Activated naive CD4-positive, alpha-beta T cell treated with Interleukin-2 at 50 U/mL for 16 hours (primary cell): ENCODE data around the gene KCNJ6.

Experiments used
- DNase-seq: peaks from one replicate; pipeline ENCODE4 v3.0.0-alpha.2; 2020

Gene KCNJ6

DNA sequence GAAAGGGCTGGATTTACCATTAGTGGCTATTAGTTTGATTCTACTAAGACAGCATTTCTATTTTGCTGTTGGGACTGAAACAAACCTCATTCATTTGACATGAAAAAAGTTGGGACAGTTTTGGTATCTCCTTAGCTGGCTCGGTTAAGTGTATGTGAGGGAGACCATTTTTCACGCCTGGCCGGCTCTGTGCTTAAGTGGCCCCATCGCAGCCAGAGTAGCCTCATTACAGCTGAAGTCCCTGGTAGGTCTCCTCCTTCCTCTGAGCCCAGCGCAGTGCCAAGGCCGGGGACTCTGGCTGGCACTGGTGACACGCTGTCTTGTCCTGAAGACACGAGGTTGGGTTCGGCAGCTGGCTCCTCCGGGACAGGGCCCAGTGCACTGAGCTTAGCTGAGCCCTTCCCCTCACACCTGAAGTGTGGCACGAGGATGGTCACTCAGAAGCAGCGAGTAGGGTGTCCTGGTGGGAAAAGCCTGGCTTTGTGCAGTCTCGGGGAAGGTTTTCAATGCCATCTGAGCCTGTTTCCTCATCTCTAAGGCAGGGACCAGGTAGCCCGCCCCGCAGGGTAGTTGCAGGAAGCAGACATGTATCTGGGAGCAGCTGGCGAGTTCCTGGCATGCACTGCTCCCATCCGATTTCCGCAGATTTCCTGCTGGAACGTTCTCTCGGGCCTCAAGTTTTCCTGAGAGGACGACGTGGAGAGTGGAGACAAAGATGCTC lies 353.2 kb downstream of the KCNJ6 start:
- no peak for DNase-seq

DNA sequence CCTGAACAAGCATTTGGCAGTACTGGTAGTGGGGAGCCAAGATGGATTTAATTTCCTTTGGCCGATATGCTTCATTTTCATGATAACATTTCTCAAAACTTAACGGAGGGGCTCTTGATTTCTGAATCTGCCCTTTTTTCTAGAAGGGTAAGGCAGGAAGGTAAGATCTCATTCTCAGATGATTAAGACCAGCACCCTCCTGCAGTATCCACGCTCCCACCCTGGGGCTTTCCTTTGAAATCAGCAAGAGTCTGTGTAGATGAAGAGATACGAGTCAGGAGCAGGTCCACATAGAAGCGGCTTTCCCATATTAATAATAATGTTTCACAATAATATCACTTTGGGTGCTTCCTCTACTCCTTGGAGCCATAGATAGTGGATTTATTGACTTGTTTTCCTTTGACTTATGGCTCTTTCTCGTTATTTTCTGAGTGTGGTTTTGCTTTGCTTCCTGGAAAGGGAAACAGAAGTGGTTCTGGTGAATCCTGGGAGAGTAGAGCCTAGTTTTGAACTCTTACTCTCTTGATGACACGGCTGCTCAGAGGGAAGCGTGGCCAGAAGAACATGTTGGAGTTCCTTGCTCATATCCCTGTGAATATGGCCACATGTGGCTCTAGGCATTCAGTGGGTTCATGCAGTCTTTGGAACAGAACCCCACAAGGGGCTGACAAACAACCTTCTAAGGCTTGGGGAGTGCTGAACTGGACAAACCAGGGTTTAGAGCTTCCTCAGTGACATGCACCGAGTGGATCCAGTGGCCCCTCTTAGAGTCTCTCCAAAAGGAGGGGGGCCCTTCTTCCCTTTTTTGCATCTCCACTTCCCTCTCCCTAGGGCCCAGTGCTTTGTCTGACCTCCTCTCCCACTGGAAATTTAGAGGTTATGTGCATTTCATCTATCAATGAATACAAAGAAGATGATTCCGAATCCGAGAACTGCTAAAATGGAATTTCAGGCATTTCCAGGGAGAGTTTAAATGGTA lies 354.0 kb downstream of the KCNJ6 start:
- DNase-seq = no peak

DNA sequence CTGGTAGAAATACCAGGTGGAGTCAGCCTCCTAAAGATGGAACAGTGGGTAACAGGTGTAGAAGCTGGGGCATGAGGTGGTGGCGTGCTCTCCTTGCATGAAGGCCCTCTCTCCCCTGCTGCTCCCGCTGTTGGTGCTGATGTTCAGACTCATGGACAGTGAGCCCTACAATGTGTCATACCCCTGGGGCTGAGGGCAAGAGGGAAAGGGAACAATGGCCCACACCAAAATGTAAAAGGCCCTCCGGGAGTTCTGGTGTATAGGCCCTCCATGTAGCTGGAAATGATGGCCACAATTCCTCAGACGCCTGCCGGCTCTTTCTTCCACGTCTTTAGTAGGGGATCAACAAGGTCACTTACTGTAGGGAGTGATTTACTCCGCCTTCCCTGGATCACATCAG lies 354.8 kb downstream of the KCNJ6 start:
- no peak for DNase-seq

DNA sequence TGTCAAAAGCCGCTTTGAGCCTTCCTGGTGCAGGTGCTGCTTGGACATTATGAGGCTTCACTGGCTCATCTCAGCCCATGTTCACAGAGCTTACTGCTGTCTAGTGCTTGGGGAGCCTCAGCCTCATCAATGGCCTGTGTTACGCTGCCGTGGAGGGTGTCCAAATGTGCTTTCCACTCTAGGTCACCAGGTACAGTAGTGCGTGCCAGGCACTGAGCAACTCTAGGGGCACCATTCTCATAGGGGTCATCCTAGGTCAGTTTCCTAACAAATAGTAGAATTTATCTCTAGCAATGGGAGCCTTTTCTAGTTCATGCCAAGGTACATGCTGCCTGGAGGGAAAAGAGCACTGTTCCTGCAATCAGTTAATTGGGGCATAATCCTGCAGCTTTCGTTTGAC lies 355.9 kb downstream of the KCNJ6 start:
- DNase-seq = no peak

DNA sequence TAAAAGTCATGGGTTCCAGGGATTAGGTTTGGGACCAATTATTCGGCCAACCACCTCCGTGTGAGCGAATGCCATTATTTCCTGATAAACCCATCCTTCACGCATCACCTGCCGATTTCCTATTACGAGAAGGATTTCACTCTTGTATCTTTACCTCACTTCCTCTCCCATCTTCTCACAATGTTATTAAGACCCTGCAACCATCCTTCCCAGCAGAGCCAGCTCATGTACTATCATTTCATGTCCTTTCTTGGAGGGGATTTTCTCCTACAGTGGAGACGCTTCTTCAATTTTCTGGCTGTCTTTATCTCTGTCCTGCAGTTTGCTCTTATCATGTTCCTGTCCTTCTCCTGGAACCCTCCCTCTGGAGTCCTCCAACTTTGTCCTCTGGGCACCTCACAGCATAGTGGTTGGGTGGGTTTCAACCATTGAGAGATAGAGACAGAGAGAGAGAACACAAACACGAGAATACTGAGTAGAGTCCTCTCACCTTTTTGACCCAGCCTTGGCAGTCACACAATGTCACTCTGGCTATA lies 357.5 kb downstream of the KCNJ6 start:
- no peak for DNase-seq
